H1 (cell line): Measurements from ENCODE around the gene KEL. TPM values are rescaled to one million over a fixed set of nuclear protein-coding genes. Genes with fewer than 3 reads are reported as not detected.

Experiments used
- CTCF ChIA-PET: fragments of 300-600 bp; sonication (Branson Sonifier 250); formaldehyde crosslinking; loops from one replicate; lab custom pipeline; 2021; ENCODE audit not compliant: partially characterized antibody; lab: Charles Lee
- POLR2A ChIA-PET: fragments of 300-600 bp; sonication (Branson Sonifier 250); formaldehyde crosslinking; loops from one replicate; lab custom pipeline; 2021; ENCODE audit warnings: inconsistent platforms; ENCODE audit not compliant: partially characterized antibody; lab: Charles Lee
- DNase-seq, 2 experiments: peaks; one replicate each; pipeline versions ENCODE4 v3.0.0 to v3.0.0-alpha.2; 2010 to 2022; ENCODE audit warnings: low spot score in 2 of 2, low read depth in 1 of 2, mixed read lengths in 1 of 2
- FAIRE-seq: peaks from 2 replicates; lab custom pipeline; 2011; peaks lifted over from hg19 to GRCh38; lab: Jason Lieb, UNC
- H2AFZ ChIP-seq: 2 replicates; pipeline ENCODE4 v1.8.1; 2012; ENCODE audit warnings: low read length, inconsistent platforms
- H2AK5ac ChIP-seq: 2 replicates; pipeline ENCODE4 v1.6.1; 2013; ENCODE audit warnings: low read depth, low read length
- H2BK120ac ChIP-seq: replicated peaks from 2 replicates; pipeline ENCODE3; 2013; ENCODE audit warnings: low read depth, low read length, inconsistent platforms
- H2BK12ac ChIP-seq: 2 replicates; pipeline ENCODE4 v1.6.1; 2013; ENCODE audit warnings: low read depth, low read length
- H2BK15ac ChIP-seq: 2 replicates; pipeline ENCODE4 v1.6.1; 2013; ENCODE audit warnings: low read length
- H2BK20ac ChIP-seq: 2 replicates; pipeline ENCODE4 v1.6.1; 2013; ENCODE audit warnings: low read length
- H2BK5ac ChIP-seq: 2 replicates; pipeline ENCODE4 v1.6.1; 2013; ENCODE audit warnings: low read depth, low read length
- H3K14ac ChIP-seq: 2 replicates; pipeline ENCODE4 v1.6.1; 2013; ENCODE audit warnings: inconsistent platforms; ENCODE audit not compliant: insufficient read length
- H3K18ac ChIP-seq: 2 replicates; pipeline ENCODE4 v1.6.1; 2013; ENCODE audit warnings: low read length; ENCODE audit errors: extremely low read depth
- H3K23ac ChIP-seq: 2 replicates; pipeline ENCODE4 v1.6.1; 2013; ENCODE audit warnings: inconsistent platforms; ENCODE audit not compliant: insufficient read length
- H3K23me2 ChIP-seq: 2 replicates; pipeline ENCODE4 v1.6.1; 2013; ENCODE audit warnings: low read depth, low read length
- H3K27ac ChIP-seq: 2 replicates; pipeline ENCODE4 v1.6.1; 2011; ENCODE audit warnings: low read depth, low read length, inconsistent platforms
- H3K27me3 ChIP-seq, 4 experiments: replicated peaks in 1 of 4; 1 replicate in 1 of 4; 2 replicates in 3 of 4; pipeline versions ENCODE4 v1.6.1 to v1.8.1; 2011 to 2013; ENCODE audit warnings: low read length in 3 of 4, mild to moderate bottlenecking in 3 of 4, inconsistent platforms in 2 of 4, mixed read lengths in 2 of 4, moderate library complexity in 1 of 4; ENCODE audit not compliant: control insufficient read depth in 3 of 4, insufficient read depth in 3 of 4; ENCODE audit errors: extremely low read depth in 1 of 4
- H3K36me3 ChIP-seq, 4 experiments: 2 replicates each; pipeline versions ENCODE4 v1.6.1 to v1.8.1; 2011 to 2013; ENCODE audit warnings: mild to moderate bottlenecking in 4 of 4, low read length in 3 of 4, moderate library complexity in 2 of 4, control low read depth in 1 of 4, inconsistent platforms in 1 of 4; ENCODE audit not compliant: insufficient read depth in 4 of 4, control insufficient read depth in 2 of 4
- H3K4ac ChIP-seq: replicated peaks from 2 replicates; pipeline ENCODE3; 2013; ENCODE audit warnings: low read length, low read depth, mixed read lengths, inconsistent platforms; ENCODE audit not compliant: insufficient read length
- H3K4me1 ChIP-seq, 4 experiments: replicated peaks in 1 of 4; 1 replicate in 1 of 4; 2 replicates in 3 of 4; pipeline versions ENCODE4 v1.6.1 to v1.8.1; 2011 to 2013; ENCODE audit warnings: low read length in 3 of 4, inconsistent platforms in 2 of 4, mixed read lengths in 1 of 4; ENCODE audit not compliant: insufficient read depth in 4 of 4, control insufficient read depth in 3 of 4
- H3K4me2 ChIP-seq, 2 experiments: 2 replicates each; pipeline versions ENCODE4 v1.6.1 to v1.8.1; 2011 to 2013; ENCODE audit warnings: low read depth in 2 of 2, low read length in 2 of 2, control low read depth in 1 of 2, inconsistent platforms in 1 of 2, mild to moderate bottlenecking in 1 of 2; ENCODE audit not compliant: insufficient read depth in 1 of 2
- H3K4me3 ChIP-seq, 4 experiments: fragments of 200-600, 300-600 bp in 1 of 4; sonication (generic), shearing (Covaris generic), sonication (Bioruptor Twin) in 1 of 4; 2 replicates each; pipeline versions ENCODE4 v1.5.1 to v1.8.1; 2011 to 2016; ENCODE audit warnings: low read length in 4 of 4, low read depth in 3 of 4, control low read depth in 2 of 4, inconsistent platforms in 2 of 4, mild to moderate bottlenecking in 2 of 4, mixed read lengths in 1 of 4, moderate library complexity in 1 of 4; ENCODE audit not compliant: insufficient read depth in 2 of 4; ENCODE audit errors: extremely low read depth in 1 of 4
- H3K56ac ChIP-seq: replicated peaks from 2 replicates; pipeline ENCODE3; 2013; ENCODE audit warnings: low read depth, mild to moderate bottlenecking, mixed read lengths, low read length, inconsistent platforms; ENCODE audit not compliant: insufficient read length
- H3K79me1 ChIP-seq: 2 replicates; pipeline ENCODE4 v1.6.1; 2013; ENCODE audit warnings: low read depth, low read length, control low read depth
- H3K79me2 ChIP-seq, 2 experiments: 2 replicates each; pipeline versions ENCODE4 v1.6.1 to v1.8.1; 2012 to 2013; ENCODE audit warnings: low read length in 2 of 2, mild to moderate bottlenecking in 2 of 2, inconsistent platforms in 1 of 2; ENCODE audit not compliant: insufficient read depth in 2 of 2, control insufficient read depth in 1 of 2
- H3K9ac ChIP-seq, 4 experiments: replicated peaks in 1 of 4; 1 replicate in 1 of 4; 2 replicates in 3 of 4; pipeline versions ENCODE4 v1.6.1 to v1.8.1; 2011 to 2013; ENCODE audit warnings: low read depth in 3 of 4, low read length in 3 of 4, control low read depth in 2 of 4, mild to moderate bottlenecking in 2 of 4, moderate library complexity in 2 of 4, inconsistent platforms in 1 of 4; ENCODE audit errors: extremely low read depth in 1 of 4
- H3K9me3 ChIP-seq, 2 experiments: 2 replicates each; pipeline versions ENCODE4 v1.6.1 to v1.8.1; 2012 to 2013; ENCODE audit warnings: mild to moderate bottlenecking in 2 of 2, moderate library complexity in 2 of 2, control low read depth in 1 of 2, inconsistent platforms in 1 of 2, low read depth in 1 of 2, low read length in 1 of 2, mixed read lengths in 1 of 2; ENCODE audit not compliant: insufficient read depth in 2 of 2
- H4K20me1 ChIP-seq, 2 experiments: replicated peaks in 1 of 2; 2 replicates each; pipeline versions ENCODE3 to v1.8.1; 2011 to 2013; ENCODE audit warnings: inconsistent platforms in 2 of 2, low read length in 2 of 2, mild to moderate bottlenecking in 1 of 2; ENCODE audit not compliant: insufficient read depth in 2 of 2, control insufficient read depth in 1 of 2
- H4K5ac ChIP-seq: 2 replicates; pipeline ENCODE4 v1.6.1; 2013; ENCODE audit warnings: low read length, low read depth, mixed read lengths, inconsistent platforms; ENCODE audit not compliant: insufficient read length
- H4K8ac ChIP-seq: 2 replicates; pipeline ENCODE4 v1.8.0; 2013; ENCODE audit warnings: mild to moderate bottlenecking, moderate library complexity, low read length, inconsistent platforms; ENCODE audit not compliant: insufficient read depth; ENCODE audit errors: extremely low read depth
- H4K91ac ChIP-seq: replicated peaks from 2 replicates; pipeline ENCODE3; 2013; ENCODE audit warnings: low read length, mixed read lengths, inconsistent platforms; ENCODE audit not compliant: insufficient read length
- ASH2L ChIP-seq: fragments of 200-600, 300-600 bp; sonication (generic); IDR thresholded peaks from one replicate; pipeline ENCODE4 v1.7.1; 2017; ENCODE audit warnings: low read length
- RAD21 ChIP-seq, 2 experiments: IDR thresholded peaks in 1 of 2; conservative IDR thresholded peaks in 1 of 2; 2 replicates each; pipeline ENCODE4 v1.6.1; 2011; ENCODE audit warnings: low read depth in 2 of 2, low read length in 2 of 2, improper control_type of control experiment in 1 of 2, inconsistent platforms in 1 of 2, mild to moderate bottlenecking in 1 of 2, moderate library complexity in 1 of 2
- WGBS, 2 experiments: shearing (Covaris generic) in 1 of 2; methylation state at CpG; one replicate each; pipeline versions ENCODE4 v1.1.6 to v1.1.7; 2013 to 2015; ENCODE audit warnings: low lambda C conversion rate in 2 of 2, mixed read lengths in 2 of 2, inconsistent platforms in 1 of 2, low coverage in 1 of 2, missing lambda C conversion rate in 1 of 2; ENCODE audit not compliant: insufficient replicate concordance in 2 of 2, insufficient coverage in 1 of 2, insufficient read length in 1 of 2; ENCODE audit errors: extremely low coverage in 1 of 2, missing lambda C conversion rate in 1 of 2; 5-methylcytosine and 5-hydroxymethylcytosine counted together
- polyA plus RNA-seq, 7 experiments: library from polyadenylated mRNA; depleted of rRNA in 3 of 7; stranded (reverse) in 5 of 7; unstranded in 2 of 7; fragments of >200 nt in 5 of 7; fragments of 200-250 nt in 2 of 7; gene quantifications; 1 replicate in 5 of 7; 2 replicates in 1 of 7; 4 replicates in 1 of 7; pipeline versions ENCODE4 v1.2.1 to v1.2.3, GENCODE V29; 2011 to 2013; ENCODE audit warnings: missing spikeins in 2 of 7, mixed read lengths in 2 of 7
- total RNA-seq: library from RNA; stranded (reverse); fragmentation: NEBNext Ultra II Directional; extraction: Animal tissue kit (Norgen Biotek cat#: 25700); gene quantifications from 2 replicates; pipeline ENCODE4 v1.2.1, GENCODE V29; 2021
- TF ChIP-seq, protein P1 (sequence below): IDR thresholded peaks from 2 replicates; pipeline ENCODE4 v1.6.1; 2011; ENCODE audit warnings: low read length, improper control_type of control experiment

The KEL gene
- total and polyA plus RNA-seq, 2 of the 8 experiments (the other 6 are each of a cell fraction or from before 2014, with no cell fraction given): 1.8 to 1.9 TPM

DNA sequence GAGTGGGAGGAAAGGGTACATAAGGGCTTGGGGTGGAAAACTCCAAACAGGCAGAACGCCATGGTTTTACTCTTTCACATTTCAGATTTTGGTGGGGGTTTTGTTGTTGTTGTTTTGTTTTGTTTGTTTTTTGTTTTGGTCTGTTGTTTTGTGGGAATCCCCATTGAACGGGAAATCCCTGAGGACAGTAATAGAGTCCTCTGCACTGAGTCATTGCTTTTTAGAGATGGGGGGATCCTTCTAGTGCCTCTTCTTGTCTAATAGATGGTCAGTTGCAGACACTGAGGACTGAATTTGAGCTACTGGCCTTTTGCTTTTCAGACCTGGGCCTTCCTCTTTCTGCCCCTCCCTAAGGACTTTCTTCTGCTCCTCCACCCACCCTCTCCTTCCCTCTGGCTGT is 48.6 kb downstream of the KEL start:
- no peaks in the 10 kb centered on the region for H3K79me2 ChIP-seq
- no peak overlapping the region for H2BK5ac ChIP-seq
- no peaks in the 10 kb centered on the region for H3K79me1 ChIP-seq
- H2BK120ac ChIP-seq: no peak overlapping the region
- ChIA-PET POLR2A (no interaction called here), CTCF (interaction anchor here (1.1 to 4.3 kb wide), 2 partner anchors 12 to 19 kb away, joined by 4 to 31 read pairs; no protein-coding TSS in a partner anchor)
- 95% methylated on average over 2 of the region's 2 CpGs; no CpG with 5 or more reads in 1 of the 2 experiments for WGBS, 2 experiments
- H3K4me3 ChIP-seq: no peak overlapping the region
- no peak overlapping the region for H4K8ac ChIP-seq
- H2BK12ac ChIP-seq: no peak overlapping the region
- FAIRE-seq: no peak
- no peak overlapping the region for H3K56ac ChIP-seq
- H3K4me2 ChIP-seq: no peak overlapping the region
- no peak overlapping the region for H4K91ac ChIP-seq
- no peaks in the 10 kb centered on the region for H3K23me2 ChIP-seq
- no peaks in the 10 kb centered on the region for H3K36me3 ChIP-seq
- no peaks in the 10 kb centered on the region for H3K9me3 ChIP-seq
- H2BK20ac ChIP-seq: no peak overlapping the region
- H3K4me1 ChIP-seq: no peaks in the 10 kb centered on the region
- no peak overlapping the region for H3K9ac ChIP-seq
- no peaks in the 10 kb centered on the region for H3K27me3 ChIP-seq
- H2AFZ ChIP-seq: no peak overlapping the region
- H4K5ac ChIP-seq: no peak overlapping the region
- no peaks in the 10 kb centered on the region for H4K20me1 ChIP-seq
- no peak overlapping the region for H2BK15ac ChIP-seq
- DNase-seq: no peak
- H3K27ac ChIP-seq: no peak overlapping the region
- H3K14ac ChIP-seq: no peak overlapping the region
- no peak overlapping the region for H3K18ac ChIP-seq
- no peak overlapping the region for H3K4ac ChIP-seq
- no peak overlapping the region for H3K23ac ChIP-seq
- H2AK5ac ChIP-seq: no peak overlapping the region
- TF ChIP-seq, protein P1, sequence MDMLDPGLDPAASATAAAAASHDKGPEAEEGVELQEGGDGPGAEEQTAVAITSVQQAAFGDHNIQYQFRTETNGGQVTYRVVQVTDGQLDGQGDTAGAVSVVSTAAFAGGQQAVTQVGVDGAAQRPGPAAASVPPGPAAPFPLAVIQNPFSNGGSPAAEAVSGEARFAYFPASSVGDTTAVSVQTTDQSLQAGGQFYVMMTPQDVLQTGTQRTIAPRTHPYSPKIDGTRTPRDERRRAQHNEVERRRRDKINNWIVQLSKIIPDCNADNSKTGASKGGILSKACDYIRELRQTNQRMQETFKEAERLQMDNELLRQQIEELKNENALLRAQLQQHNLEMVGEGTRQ: no peak
- TF ChIP-seq ASH2L (no peak), RAD21 (IDR thresholded peaks at IDR 0.05 in 1 of 2, conservative IDR thresholded peaks at IDR 0.05 in 1 of 2; ENCODE audit: low read depth in 2 of 2, low read length in 2 of 2) (no peak)
